GM12864 (cell line): ENCODE results near the gene NOL7.
A peak's percentile ranks its signal among the peaks of the same experiment; 100 is the strongest.

Experiments used
- DNase-seq: peaks from one replicate; pipeline ENCODE4 v3.0.0-alpha.2; 2011; ENCODE audit warnings: low read depth
- H3K4me3 ChIP-seq: 2 replicates; pipeline ENCODE4 v1.5.1; 2011; ENCODE audit warnings: mild to moderate bottlenecking, low read depth, low read length, control low read depth
- CTCF ChIP-seq: IDR thresholded peaks from 2 replicates; pipeline ENCODE4 v1.5.1; 2011; ENCODE audit warnings: low read depth, mild to moderate bottlenecking, moderate library complexity, low read length, control low read depth, inconsistent platforms; ENCODE audit errors: missing control alignments

NOL7 gene

GRCh38 chr6:13593720-13594119 is 21.4 kb upstream of the NOL7 start:
- no peak overlapping the region for H3K4me3 ChIP-seq
- TF ChIP-seq CTCF, result no peak
- DNase-seq, result no peak

GRCh38 chr6:13597073-13597472 is 18.1 kb upstream of the NOL7 start:
- TF ChIP-seq CTCF, result no peak
- DNase-seq, result no peak
- H3K4me3 ChIP-seq, result no peak overlapping the region

- no peak for TF ChIP-seq CTCF
- H3K4me3 ChIP-seq, result no peak overlapping the region
- DNase-seq, result no peak
Measured at GRCh38 chr6:13600036-13600435, 15.1 kb upstream of the NOL7 start.

GRCh38 chr6:13604135-13604534 is 11.0 kb upstream of the NOL7 start:
- no peak for DNase-seq
- no peak for TF ChIP-seq CTCF
- H3K4me3 ChIP-seq, result no peak overlapping the region

GRCh38 chr6:13604546-13605416 is 10.4 kb upstream of the NOL7 start:
- no peak overlapping the region for H3K4me3 ChIP-seq
- DNase-seq, result no peak
- TF ChIP-seq CTCF, result no peak

- TF ChIP-seq CTCF, result no peak
- no peak overlapping the region for H3K4me3 ChIP-seq
- no peak for DNase-seq
Measured at GRCh38 chr6:13605634-13606033, 9.5 kb upstream of the NOL7 start.

GRCh38 chr6:13611715-13612114 is 3.4 kb upstream of the NOL7 start:
- H3K4me3 ChIP-seq, result no peak overlapping the region; the same call in 1 of the 2 replicates
- DNase-seq, result peak; percentile 30
- TF ChIP-seq CTCF, result no peak
